Loucy (cell line): Measurements from ENCODE around the gene ASIC4.

Source experiments
- H2AFZ ChIP-seq: fragments of 200-600 bp; sonication (generic); 2 replicates; pipeline ENCODE4 v1.6.0; 2016; ENCODE audit warnings: antibody characterized with exemption, mild to moderate bottlenecking, low read length, moderate library complexity
- H3F3A ChIP-seq: fragments of 200-600 bp; 2 replicates; pipeline ENCODE4 v1.6.0; 2016; ENCODE audit warnings: antibody characterized with exemption, low read depth, mild to moderate bottlenecking
- H3K27me3 ChIP-seq: fragments of 200-600 bp; sonication (generic); 2 replicates; pipeline ENCODE4 v1.6.1; 2014; ENCODE audit warnings: low read length, mild to moderate bottlenecking; ENCODE audit not compliant: insufficient read depth, poor library complexity, severe bottlenecking
- H3K36me3 ChIP-seq: fragments of 200-600 bp; sonication (generic); 2 replicates; pipeline ENCODE4 v1.6.1; 2016; ENCODE audit warnings: low read length; ENCODE audit not compliant: insufficient read depth
- H3K4me1 ChIP-seq: fragments of 200-600 bp; sonication (generic); 2 replicates; pipeline ENCODE4 v1.5.1; 2014; ENCODE audit warnings: low read length, mild to moderate bottlenecking; ENCODE audit not compliant: insufficient read depth, poor library complexity, severe bottlenecking
- H3K4me2 ChIP-seq: fragments of 200-600 bp; sonication (generic); 2 replicates; pipeline ENCODE4 v1.6.0; 2014; ENCODE audit warnings: antibody characterized with exemption, low read length, low read depth, mild to moderate bottlenecking; ENCODE audit not compliant: poor library complexity, severe bottlenecking
- H3K4me3 ChIP-seq: fragments of 200-600 bp; sonication (generic); 2 replicates; pipeline ENCODE4 v1.5.1; 2014; ENCODE audit warnings: low read length, mild to moderate bottlenecking, mixed read lengths; ENCODE audit not compliant: poor library complexity, severe bottlenecking
- H3K79me2 ChIP-seq: fragments of 200-600 bp; sonication (generic); 2 replicates; pipeline ENCODE4 v1.6.1; 2014; ENCODE audit warnings: low read length; ENCODE audit not compliant: insufficient read depth
- H3K9ac ChIP-seq: fragments of 200-600 bp; sonication (generic); 2 replicates; pipeline ENCODE4 v1.6.0; 2014; ENCODE audit warnings: mild to moderate bottlenecking, low read depth, low read length, moderate library complexity; ENCODE audit not compliant: poor library complexity, severe bottlenecking
- H3K9me2 ChIP-seq: fragments of 200-600 bp; sonication (generic); replicated peaks from 2 replicates; pipeline ENCODE4 v1.6.1; 2016; ENCODE audit warnings: low read depth, low read length, mixed read lengths
- H3K9me3 ChIP-seq: fragments of 200-600 bp; sonication (generic); 2 replicates; pipeline ENCODE4 v1.6.1; 2014; ENCODE audit warnings: mild to moderate bottlenecking, antibody characterized with exemption, low read length, low read depth; ENCODE audit not compliant: insufficient read depth
- H4K20me1 ChIP-seq: fragments of 200-600 bp; sonication (generic); 2 replicates; pipeline ENCODE4 v1.6.0; 2014; ENCODE audit warnings: antibody characterized with exemption, low read length, mild to moderate bottlenecking; ENCODE audit not compliant: insufficient read depth, poor library complexity, severe bottlenecking
- EZH2phosphoT487 ChIP-seq: fragments of 200-600 bp; IDR thresholded peaks from 2 replicates; pipeline ENCODE4 v1.6.1; 2018; ENCODE audit warnings: antibody characterized with exemption, mild to moderate bottlenecking, moderate library complexity, borderline replicate concordance
- TF ChIP-seq, protein P1 (sequence below): fragments of 200-600 bp; sonication (generic); conservative IDR thresholded peaks from 2 replicates; pipeline ENCODE4 v1.5.1; 2014; ENCODE audit warnings: mild to moderate bottlenecking, antibody characterized with exemption, low read length

The ASIC4 gene

DNA sequence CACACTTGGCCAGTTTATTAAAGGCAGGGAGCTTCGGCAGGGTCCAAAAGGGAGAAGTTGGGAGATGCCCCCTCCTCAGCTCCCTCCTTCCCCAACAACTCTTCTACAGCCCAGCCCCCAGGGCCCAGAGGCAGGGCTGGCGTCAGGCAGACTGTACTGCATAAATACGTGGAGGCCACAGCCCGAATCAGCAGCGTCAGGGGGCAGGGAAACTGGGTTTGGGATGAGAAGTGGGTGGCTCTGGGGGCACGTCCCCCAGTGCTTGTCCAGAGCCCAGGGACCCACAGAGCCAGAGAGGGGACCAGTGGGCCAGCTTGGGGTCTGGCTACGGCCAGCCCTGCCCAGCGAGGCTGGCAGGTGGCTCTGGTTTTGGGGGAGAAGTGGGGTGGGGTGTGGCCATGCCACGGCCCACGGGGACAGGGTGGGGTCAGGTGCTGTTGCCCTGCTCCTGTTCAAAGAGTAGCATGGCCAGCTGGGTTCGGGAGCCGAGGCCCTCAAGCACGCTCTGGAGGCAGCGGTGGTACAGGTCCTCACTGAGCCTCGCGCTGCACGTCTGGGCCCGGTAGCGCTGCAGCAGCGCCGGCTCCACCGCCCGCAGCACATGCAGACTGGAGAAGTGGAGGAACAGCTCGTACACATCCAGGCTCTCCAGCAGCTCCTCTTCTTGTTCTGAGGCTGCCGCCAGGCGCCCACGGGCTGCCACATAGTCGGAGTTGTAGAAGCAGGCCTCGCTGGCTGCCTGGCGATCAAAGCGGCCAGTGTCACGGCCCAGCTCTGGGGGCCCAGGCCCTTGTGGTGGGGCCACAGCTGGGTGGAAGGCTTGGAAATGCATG lies 24.9 kb downstream of the ASIC4 start:
- Histone ChIP-seq H3K79me2 (no peaks in the 10 kb centered on the region), H3K4me1 (peaks cover 10% of the 10 kb centered on the region), H3F3A (no peaks in the 10 kb centered on the region), H3K9me3 (no peaks in the 10 kb centered on the region), H3K9ac (no peak overlapping the region), H3K9me2 (no peaks in the 10 kb centered on the region), H3K4me2 (no peak overlapping the region), H3K27me3 (no peaks in the 10 kb centered on the region), H3K36me3 (no peaks in the 10 kb centered on the region), H3K4me3 (no peak overlapping the region), H4K20me1 (peaks cover 7% of the 10 kb centered on the region), H2AFZ (no peak overlapping the region)
- TF ChIP-seq, protein P1, sequence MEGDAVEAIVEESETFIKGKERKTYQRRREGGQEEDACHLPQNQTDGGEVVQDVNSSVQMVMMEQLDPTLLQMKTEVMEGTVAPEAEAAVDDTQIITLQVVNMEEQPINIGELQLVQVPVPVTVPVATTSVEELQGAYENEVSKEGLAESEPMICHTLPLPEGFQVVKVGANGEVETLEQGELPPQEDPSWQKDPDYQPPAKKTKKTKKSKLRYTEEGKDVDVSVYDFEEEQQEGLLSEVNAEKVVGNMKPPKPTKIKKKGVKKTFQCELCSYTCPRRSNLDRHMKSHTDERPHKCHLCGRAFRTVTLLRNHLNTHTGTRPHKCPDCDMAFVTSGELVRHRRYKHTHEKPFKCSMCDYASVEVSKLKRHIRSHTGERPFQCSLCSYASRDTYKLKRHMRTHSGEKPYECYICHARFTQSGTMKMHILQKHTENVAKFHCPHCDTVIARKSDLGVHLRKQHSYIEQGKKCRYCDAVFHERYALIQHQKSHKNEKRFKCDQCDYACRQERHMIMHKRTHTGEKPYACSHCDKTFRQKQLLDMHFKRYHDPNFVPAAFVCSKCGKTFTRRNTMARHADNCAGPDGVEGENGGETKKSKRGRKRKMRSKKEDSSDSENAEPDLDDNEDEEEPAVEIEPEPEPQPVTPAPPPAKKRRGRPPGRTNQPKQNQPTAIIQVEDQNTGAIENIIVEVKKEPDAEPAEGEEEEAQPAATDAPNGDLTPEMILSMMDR = no peak
- TF ChIP-seq EZH2phosphoT487 = no peak

DNA sequence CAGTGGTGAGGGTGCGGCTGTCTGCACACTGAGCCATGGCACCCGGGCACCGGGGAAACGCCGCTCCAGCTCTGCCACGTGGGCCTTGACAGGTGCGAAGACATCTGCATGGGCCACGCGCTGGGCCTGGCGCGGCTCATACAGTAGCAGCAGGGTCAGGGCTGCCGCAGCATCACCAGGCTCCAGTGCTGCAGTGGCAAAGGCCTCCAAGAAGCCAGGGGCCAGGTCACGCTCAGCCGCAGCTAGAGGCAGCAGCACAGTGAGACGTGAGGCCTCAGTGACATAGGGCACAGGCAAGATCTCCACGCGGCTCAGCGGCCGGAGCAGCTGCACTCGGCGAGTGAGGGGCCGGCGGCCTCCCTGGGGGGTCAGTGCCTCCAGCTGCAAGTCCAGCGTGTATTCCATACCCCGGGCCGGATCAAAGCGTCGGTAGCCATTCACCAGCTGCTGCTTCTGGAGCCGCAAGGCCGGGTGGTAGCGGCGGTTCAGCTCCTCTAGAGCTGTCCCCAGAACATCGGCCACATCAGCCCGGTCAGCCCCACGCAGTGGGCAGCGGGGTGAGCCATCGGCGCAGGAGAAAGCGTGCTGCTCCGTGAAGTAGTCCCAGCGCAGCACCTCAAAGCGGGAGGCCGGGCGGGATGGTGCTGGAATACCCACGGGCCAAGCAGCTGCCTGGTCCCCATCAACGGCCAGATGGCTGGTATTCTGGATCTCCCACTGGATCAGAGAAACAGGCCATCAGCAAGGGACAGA lies 25.8 kb downstream of the ASIC4 start:
- H3K27me3 ChIP-seq = no peaks in the 10 kb centered on the region
- no peaks in the 10 kb centered on the region for H3K36me3 ChIP-seq
- H3K9ac ChIP-seq = no peak overlapping the region
- TF ChIP-seq, protein P1 = no peak
- TF ChIP-seq EZH2phosphoT487 = no peak
- H3K4me3 ChIP-seq = no peak overlapping the region
- H3K4me2 ChIP-seq = no peak overlapping the region
- no peaks in the 10 kb centered on the region for H3K79me2 ChIP-seq
- no peaks in the 10 kb centered on the region for H3K9me3 ChIP-seq
- H3K9me2 ChIP-seq = no peaks in the 10 kb centered on the region
- peaks cover 7% of the 10 kb centered on the region for H4K20me1 ChIP-seq
- peaks cover 10% of the 10 kb centered on the region for H3K4me1 ChIP-seq
- no peaks in the 10 kb centered on the region for H3F3A ChIP-seq
- no peak overlapping the region for H2AFZ ChIP-seq

DNA sequence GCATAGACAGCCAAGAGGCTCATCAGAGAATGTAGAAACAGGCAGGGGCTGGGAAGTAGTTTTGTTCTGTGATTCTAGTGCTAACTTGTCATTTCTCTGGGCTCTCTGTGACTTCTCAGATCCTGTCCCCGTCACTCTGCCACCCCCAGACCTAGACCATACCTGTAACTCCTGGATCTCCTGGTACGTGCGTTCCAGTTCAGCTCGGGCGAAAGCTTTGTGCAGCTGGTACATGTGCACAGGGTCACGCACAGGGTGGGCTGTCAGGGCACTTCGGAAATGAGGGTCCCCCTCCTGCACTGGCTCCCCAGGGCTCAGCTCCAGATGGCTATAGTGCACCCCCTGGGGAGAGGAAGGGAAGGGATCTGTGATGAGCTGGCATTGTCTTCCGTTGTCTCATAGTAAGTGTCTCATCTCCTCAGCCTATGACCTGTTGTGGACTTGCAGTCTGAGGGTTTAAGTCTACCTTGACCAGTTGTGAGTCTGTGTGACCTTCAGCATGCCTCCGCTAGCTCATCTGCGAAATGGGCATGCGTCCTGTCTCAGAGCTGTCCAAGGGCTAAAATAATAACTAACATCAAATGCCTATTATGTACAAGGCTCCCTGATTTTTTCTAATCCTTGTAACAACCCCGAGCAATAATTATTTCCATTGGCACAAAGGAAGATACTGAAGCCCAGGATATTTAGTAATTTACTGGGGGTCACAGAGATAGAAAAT lies 26.7 kb downstream of the ASIC4 start:
- no peak for TF ChIP-seq EZH2phosphoT487
- TF ChIP-seq, protein P1 = no peak
- Histone ChIP-seq H3K9ac (no peak overlapping the region), H3K9me3 (no peaks in the 10 kb centered on the region), H3K36me3 (no peaks in the 10 kb centered on the region), H3K9me2 (no peaks in the 10 kb centered on the region), H3K4me3 (peak overlapping the region; percentile 71), H3F3A (no peaks in the 10 kb centered on the region), H2AFZ (no peak overlapping the region), H4K20me1 (peaks cover 7% of the 10 kb centered on the region), H3K27me3 (no peaks in the 10 kb centered on the region), H3K4me1 (peaks cover 10% of the 10 kb centered on the region), H3K4me2 (peak overlapping the region; percentile 85), H3K79me2 (no peaks in the 10 kb centered on the region)
